Adrenal gland (tissue), 5 donors: ENCODE measurements around the gene SEC24A.
"Not testable (repeated sequence)": the region's sequence is repeated elsewhere in the genome, so short reads cannot be mapped to it uniquely, and the experiment has no call there.

Source experiments
- POLR2A ChIP-seq, 2 donors: fragments of 450-650 bp; IDR thresholded peaks; one replicate each; pipeline ENCODE4 v1.6.1; 2017; ENCODE audit warnings: antibody characterized with exemption in 2 of 2, mild to moderate bottlenecking in 2 of 2, moderate library complexity in 1 of 2
- TF ChIP-seq, protein P1 (sequence below), 6 experiments: fragments of 450-650 bp in 4 of 6; fragments of 200-600 bp in 2 of 6; sonication (generic) in 1 of 6; IDR thresholded peaks; 1 replicate in 5 of 6; 2 replicates in 1 of 6; pipeline versions ENCODE4 v1.5.1 to v1.8.0; 2016 to 2021; ENCODE audit warnings: antibody characterized with exemption in 6 of 6, mild to moderate bottlenecking in 2 of 6, moderate library complexity in 1 of 6
- donor health status: DM: no; HTN: no; CAD: no.

DNA sequence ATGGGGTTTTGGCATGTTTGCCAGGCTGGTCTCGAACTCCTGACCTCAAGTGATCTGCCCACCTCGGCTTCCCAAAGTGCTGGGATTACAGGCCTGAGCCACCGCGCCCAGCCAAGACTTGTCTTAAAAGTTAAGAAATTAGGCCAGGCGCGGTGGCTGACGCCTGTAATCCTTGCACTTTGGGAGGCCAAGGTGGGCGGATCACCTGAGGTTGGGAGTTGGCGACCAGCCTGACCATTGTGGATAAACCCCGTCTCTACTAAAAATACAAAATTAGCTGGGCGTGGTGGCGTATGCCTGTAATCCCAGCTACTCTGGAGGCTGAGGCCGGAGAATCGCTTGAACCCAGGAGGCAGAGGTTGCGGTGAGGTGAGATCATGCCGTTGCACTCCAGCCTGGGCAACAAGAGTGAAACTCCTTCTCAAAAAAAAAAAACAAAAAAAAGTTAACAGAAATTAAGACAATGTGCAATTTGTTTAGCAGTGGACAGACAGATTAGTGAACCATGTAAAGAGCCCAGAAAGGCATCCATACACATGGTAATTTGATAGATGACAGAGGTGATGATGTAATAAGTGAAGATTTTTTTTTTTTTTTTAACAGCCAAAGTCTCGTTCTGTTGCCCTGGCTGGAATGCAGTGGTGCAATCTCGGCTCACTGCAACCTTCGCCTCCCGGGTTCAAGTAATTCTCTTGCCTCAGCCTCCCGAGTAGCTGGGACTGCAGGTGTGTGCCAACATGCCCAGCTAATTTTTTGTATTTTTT is 119.1 kb downstream of the SEC24A start:
- TF ChIP-seq POLR2A (IDR thresholded peaks at IDR 0.05), result not testable (repeated sequence)
- TF ChIP-seq, protein P1, sequence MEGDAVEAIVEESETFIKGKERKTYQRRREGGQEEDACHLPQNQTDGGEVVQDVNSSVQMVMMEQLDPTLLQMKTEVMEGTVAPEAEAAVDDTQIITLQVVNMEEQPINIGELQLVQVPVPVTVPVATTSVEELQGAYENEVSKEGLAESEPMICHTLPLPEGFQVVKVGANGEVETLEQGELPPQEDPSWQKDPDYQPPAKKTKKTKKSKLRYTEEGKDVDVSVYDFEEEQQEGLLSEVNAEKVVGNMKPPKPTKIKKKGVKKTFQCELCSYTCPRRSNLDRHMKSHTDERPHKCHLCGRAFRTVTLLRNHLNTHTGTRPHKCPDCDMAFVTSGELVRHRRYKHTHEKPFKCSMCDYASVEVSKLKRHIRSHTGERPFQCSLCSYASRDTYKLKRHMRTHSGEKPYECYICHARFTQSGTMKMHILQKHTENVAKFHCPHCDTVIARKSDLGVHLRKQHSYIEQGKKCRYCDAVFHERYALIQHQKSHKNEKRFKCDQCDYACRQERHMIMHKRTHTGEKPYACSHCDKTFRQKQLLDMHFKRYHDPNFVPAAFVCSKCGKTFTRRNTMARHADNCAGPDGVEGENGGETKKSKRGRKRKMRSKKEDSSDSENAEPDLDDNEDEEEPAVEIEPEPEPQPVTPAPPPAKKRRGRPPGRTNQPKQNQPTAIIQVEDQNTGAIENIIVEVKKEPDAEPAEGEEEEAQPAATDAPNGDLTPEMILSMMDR (IDR thresholded peaks at IDR 0.05), result not testable (repeated sequence)
